GM21786 (cell line): ENCODE measurements around the gene HK2.
"Not testable (repeated sequence)": the region's sequence is repeated elsewhere in the genome, so short reads cannot be mapped to it uniquely, and the experiment has no call there.

Experiments used
- ATAC-seq: cut with Tn5 transposase; IDR thresholded peaks from one replicate; pipeline ENCODE4 v1.9.1; 2021; ENCODE audit not compliant: unreplicated experiment

HK2 gene

GRCh38 chr2:74876081-74876886 lies 42.4 kb downstream of the HK2 start:
- ATAC-seq, result peak; percentile 82

GRCh38 chr2:74877376-74877775 lies 43.4 kb downstream of the HK2 start:
- ATAC-seq, result no peak

- no peak for ATAC-seq
Measured at GRCh38 chr2:74877781-74878433, 44.0 kb downstream of the HK2 start.

GRCh38 chr2:74878551-74878950 lies 44.6 kb downstream of the HK2 start:
- ATAC-seq, result no peak

GRCh38 chr2:74880054-74880728 lies 46.3 kb downstream of the HK2 start:
- ATAC-seq, result no peak

GRCh38 chr2:74881176-74881575 lies 47.2 kb downstream of the HK2 start:
- ATAC-seq, result no peak

- ATAC-seq, result no peak
Measured at GRCh38 chr2:74881626-74882298, 47.8 kb downstream of the HK2 start.

GRCh38 chr2:74882299-74882687 lies 48.4 kb downstream of the HK2 start:
- no peak for ATAC-seq

GRCh38 chr2:74883011-74883410 lies 49.1 kb downstream of the HK2 start:
- no peak for ATAC-seq

GRCh38 chr2:74884118-74884762 lies 50.3 kb downstream of the HK2 start:
- no peak for ATAC-seq

GRCh38 chr2:74884866-74885265 lies 50.9 kb downstream of the HK2 start:
- ATAC-seq, result no peak

GRCh38 chr2:74886251-74886650 lies 52.3 kb downstream of the HK2 start:
- ATAC-seq, result no peak

- no peak for ATAC-seq
Measured at GRCh38 chr2:74886811-74887210, 52.9 kb downstream of the HK2 start.

- ATAC-seq, result no peak
Measured at GRCh38 chr2:74887445-74887951, 53.6 kb downstream of the HK2 start.

- no peak for ATAC-seq
Measured at GRCh38 chr2:74887960-74888700, 54.2 kb downstream of the HK2 start.

- ATAC-seq, result no peak
Measured at GRCh38 chr2:74889159-74889558, 55.2 kb downstream of the HK2 start.

- ATAC-seq, result no peak
Measured at GRCh38 chr2:74890711-74891110, 56.8 kb downstream of the HK2 start.

GRCh38 chr2:74891136-74891764 lies 57.3 kb downstream of the HK2 start:
- ATAC-seq, result no peak

GRCh38 chr2:74891816-74892215 lies 57.9 kb downstream of the HK2 start:
- not testable (repeated sequence) for ATAC-seq

GRCh38 chr2:74892609-74893008 lies 58.7 kb downstream of the HK2 start:
- no peak for ATAC-seq
